Right lobe of liver (tissue), 6 donors: ENCODE measurements around the gene HOXD9. TPM values are rescaled to one million over a fixed set of nuclear protein-coding genes. Genes with fewer than 3 reads are reported as not detected.

Experiments
- ATAC-seq, 4 donors: fragments of 200-7000 bp; cut with Tn5 transposase; one replicate each; pipeline ENCODE4 v1.9.1; 2020; ENCODE audit warnings: mild to moderate bottlenecking in 4 of 4, moderate library complexity in 4 of 4
- DNase-seq, 3 donors: peaks; one replicate each; pipeline ENCODE4 v3.0.0-alpha.2; 2020
- H3K27ac ChIP-seq, 3 donors: fragments of 200-600 bp; one replicate each; pipeline ENCODE4 v1.8.0; 2022
- H3K27me3 ChIP-seq, 2 donors: fragments of 200-600 bp; one replicate each; pipeline ENCODE4 v1.8.0; 2022
- H3K36me3 ChIP-seq, 4 donors: fragments of 200-600 bp; sonication (generic) in 1 of 4; one replicate each; pipeline versions ENCODE4 v1.5.1 to v1.8.0; 2017 to 2022; ENCODE audit warnings: control low read depth in 1 of 4
- H3K4me1 ChIP-seq, 4 donors: fragments of 200-600 bp; sonication (generic) in 1 of 4; one replicate each; pipeline versions ENCODE4 v1.5.1 to v1.8.0; 2017 to 2022; ENCODE audit warnings: control low read depth in 1 of 4
- H3K4me3 ChIP-seq, 3 donors: fragments of 200-600 bp; one replicate each; pipeline ENCODE4 v1.8.0; 2022
- H3K9me3 ChIP-seq, 4 donors: fragments of 200-600 bp; sonication (generic) in 1 of 4; one replicate each; pipeline versions ENCODE4 v1.5.1 to v1.8.0; 2017 to 2022; ENCODE audit warnings: control low read depth in 1 of 4
- POLR2A ChIP-seq: fragments of 450-650 bp; IDR thresholded peaks from one replicate; pipeline ENCODE4 v1.6.1; 2017; ENCODE audit warnings: antibody characterized with exemption, mild to moderate bottlenecking
- WGBS: methylation state at CpG from one replicate; pipeline ENCODE4 v1.1.6; 2018; ENCODE audit warnings: low coverage, low lambda C conversion rate; ENCODE audit not compliant: insufficient coverage; ENCODE audit errors: missing lambda C conversion rate; 5-methylcytosine and 5-hydroxymethylcytosine counted together
- intact Hi-C, 2 donors: fragments of 100-400 bp; cut with DNase I; formaldehyde crosslinking; loops; one replicate each; pipeline versions ENCODE4 v1.11.2 to v1.14.1; 2022
- total RNA-seq, 6 experiments: library from RNA; depleted of rRNA in 2 of 6; stranded (reverse); fragments of >200 nt in 2 of 6; fragmentation: NEBNext Ultra II Directional in 3 of 6; extraction: Animal tissue kit (Norgen Biotek cat#: 25700) in 3 of 6; gene quantifications; one replicate each; pipeline versions ENCODE4 v1.1.0 to v1.2.4, GENCODE V29; 2016 to 2023
- TF ChIP-seq, protein P1 (sequence below), 4 donors: fragments of 200-600 bp in 3 of 4; fragments of 450-650 bp in 1 of 4; IDR thresholded peaks; one replicate each; pipeline versions ENCODE4 v1.5.1 to v1.8.0; 2016 to 2022; ENCODE audit warnings: antibody characterized with exemption in 4 of 4, mild to moderate bottlenecking in 2 of 4
- donor health status: DM: no; HTN: yes; CAD: no.
- donor health status: DM: no; HTN: no; CAD: no.
- donor health status: DM: no; HTN: no; CAD: no.
- donor health status: DM: no; HTN: yes; CAD: no.
- donor health status: DM: no; HTN: yes; CAD: no.

Gene HOXD9
- total RNA-seq, 6 experiments from 2014 or later: 0.25 TPM; not detected in 5

DNA sequence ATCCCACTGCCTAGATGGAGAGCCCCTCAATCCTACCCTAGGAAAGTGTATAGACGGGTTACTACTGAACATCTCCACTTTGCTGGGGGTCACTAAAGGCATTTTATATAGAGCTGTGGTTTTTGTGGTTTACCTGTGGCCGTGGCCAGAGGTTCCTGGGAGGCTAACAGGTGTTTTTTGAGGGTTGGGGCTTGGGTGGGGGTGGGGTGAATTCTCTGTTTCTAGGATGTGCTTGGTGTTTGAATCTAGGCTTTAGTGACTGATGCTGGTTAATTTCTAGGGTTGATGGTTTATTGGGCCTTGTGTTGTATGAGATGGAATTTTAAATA lies 14.7 kb downstream of the HOXD9 start:
- Histone ChIP-seq H3K4me3 (no peak overlapping the region), H3K9me3 (no peaks in the 10 kb centered on the region), H3K4me1 (peaks cover 0 to 14% (median 2%) of the 10 kb centered on the region in 4 donors), H3K27ac (no peak overlapping the region), H3K27me3 (peaks cover 35 to 62% of the 10 kb centered on the region in 2 donors), H3K36me3 (no peaks in the 10 kb centered on the region)
- intact Hi-C loops: no loop called here
- ATAC-seq (no peak), DNase-seq (no peak)
- no peak for TF ChIP-seq POLR2A
- TF ChIP-seq, protein P1, sequence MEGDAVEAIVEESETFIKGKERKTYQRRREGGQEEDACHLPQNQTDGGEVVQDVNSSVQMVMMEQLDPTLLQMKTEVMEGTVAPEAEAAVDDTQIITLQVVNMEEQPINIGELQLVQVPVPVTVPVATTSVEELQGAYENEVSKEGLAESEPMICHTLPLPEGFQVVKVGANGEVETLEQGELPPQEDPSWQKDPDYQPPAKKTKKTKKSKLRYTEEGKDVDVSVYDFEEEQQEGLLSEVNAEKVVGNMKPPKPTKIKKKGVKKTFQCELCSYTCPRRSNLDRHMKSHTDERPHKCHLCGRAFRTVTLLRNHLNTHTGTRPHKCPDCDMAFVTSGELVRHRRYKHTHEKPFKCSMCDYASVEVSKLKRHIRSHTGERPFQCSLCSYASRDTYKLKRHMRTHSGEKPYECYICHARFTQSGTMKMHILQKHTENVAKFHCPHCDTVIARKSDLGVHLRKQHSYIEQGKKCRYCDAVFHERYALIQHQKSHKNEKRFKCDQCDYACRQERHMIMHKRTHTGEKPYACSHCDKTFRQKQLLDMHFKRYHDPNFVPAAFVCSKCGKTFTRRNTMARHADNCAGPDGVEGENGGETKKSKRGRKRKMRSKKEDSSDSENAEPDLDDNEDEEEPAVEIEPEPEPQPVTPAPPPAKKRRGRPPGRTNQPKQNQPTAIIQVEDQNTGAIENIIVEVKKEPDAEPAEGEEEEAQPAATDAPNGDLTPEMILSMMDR (IDR thresholded peaks at IDR 0.05): no peak
- 0% methylated on average over 1 of the region's 2 CpGs for WGBS

DNA sequence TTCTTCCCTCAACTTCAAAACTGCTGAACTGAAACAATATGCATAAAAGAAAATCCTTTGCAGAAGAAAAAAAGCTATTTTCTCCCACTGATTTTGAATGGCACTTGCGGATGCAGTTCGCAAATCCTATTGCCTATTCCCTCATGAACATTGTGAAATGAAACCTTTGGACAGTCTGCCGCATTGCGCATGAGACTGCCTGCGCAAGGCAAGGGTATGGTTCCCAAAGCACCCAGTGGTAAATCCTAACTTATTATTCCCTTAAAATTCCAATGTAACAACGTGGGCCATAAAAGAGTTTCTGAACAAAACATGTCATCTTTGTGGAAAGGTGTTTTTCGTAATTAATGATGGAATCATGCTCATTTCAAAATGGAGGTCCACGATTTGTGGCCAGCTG lies 15.4 kb downstream of the HOXD9 start:
- DNase-seq (no peak), ATAC-seq (peak; percentile 28 to 55 (median 45))
- no peak for TF ChIP-seq POLR2A
- TF ChIP-seq, protein P1 (IDR thresholded peaks at IDR 0.05): no peak
- 17% methylated on average over 8 of the region's 8 CpGs for WGBS
- no peak overlapping the region for H3K27ac ChIP-seq
- H3K4me1 ChIP-seq: peaks cover 0 to 9% (median 2%) of the 10 kb centered on the region in 4 donors
- intact Hi-C loops: no loop called here
- H3K27me3 ChIP-seq: peaks cover 32 to 55% of the 10 kb centered on the region in 2 donors
- no peak overlapping the region for H3K4me3 ChIP-seq
- no peaks in the 10 kb centered on the region for H3K9me3 ChIP-seq
- no peaks in the 10 kb centered on the region for H3K36me3 ChIP-seq

DNA sequence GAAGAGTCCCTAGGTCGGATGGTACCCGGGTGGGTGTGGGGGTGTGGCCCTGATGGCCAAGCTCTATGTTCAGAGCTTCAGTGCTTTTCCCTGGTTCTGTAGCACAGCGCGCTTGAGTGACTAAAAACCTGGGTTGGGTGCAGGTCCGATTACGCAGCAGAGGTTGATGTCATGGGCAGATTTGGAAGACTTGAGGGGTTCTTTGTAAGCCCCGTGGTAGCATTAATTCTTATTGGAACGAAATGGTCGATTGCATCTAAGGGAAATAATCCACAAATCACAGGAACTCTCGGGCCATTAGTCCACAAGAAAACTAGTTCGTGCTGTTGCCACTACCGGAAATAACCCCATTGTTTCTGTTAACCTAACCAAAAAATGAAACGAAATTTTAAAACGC lies 16.0 kb downstream of the HOXD9 start:
- WGBS: 8% methylated on average over 12 of the region's 14 CpGs
- TF ChIP-seq, protein P1 (IDR thresholded peaks at IDR 0.05): no peak
- no peak for TF ChIP-seq POLR2A
- DNase-seq: no peak

DNA sequence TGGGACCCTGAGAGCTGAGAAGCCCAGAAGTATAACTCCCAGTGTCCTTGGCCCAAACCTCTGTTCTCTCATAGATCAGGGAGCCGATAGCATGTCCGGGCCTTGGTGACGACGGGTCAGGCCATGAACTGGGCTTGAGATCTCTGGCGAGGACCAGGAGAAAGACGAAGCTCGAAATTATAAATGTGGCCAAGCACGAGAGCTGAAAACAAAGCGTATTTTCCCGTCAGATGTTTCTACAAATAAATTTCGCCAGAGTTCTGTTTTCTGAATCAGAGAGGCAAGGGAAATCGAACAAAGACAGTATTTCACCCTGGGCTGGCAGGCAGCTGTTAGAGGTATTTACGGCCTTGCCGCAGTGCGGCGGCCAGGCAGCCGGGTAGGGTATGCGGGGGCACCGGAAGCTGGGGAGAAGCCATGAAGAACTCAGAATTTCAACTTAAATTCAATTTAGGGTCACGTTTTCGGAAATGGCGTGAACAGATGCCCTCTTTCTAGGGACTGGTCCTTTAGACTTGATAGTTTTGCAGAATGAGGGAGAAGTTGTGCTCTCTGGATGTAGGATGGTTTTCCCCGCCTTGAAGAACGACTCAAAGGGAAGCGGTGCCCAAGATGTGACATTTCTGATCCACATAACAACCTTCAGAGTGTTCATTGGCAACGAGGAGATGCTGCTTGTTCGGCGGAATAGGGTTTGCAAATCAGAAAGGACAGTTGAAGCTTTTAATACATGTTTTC lies 16.6 kb downstream of the HOXD9 start:
- Histone ChIP-seq H3K9me3 (no peaks in the 10 kb centered on the region), H3K27me3 (peaks cover 27 to 43% of the 10 kb centered on the region in 2 donors), H3K4me1 (peaks cover 0 to 9% (median 2%) of the 10 kb centered on the region in 4 donors), H3K36me3 (no peaks in the 10 kb centered on the region), H3K27ac (no peak overlapping the region), H3K4me3 (no peak overlapping the region)
- intact Hi-C loops: no loop called here
- TF ChIP-seq, protein P1 (IDR thresholded peaks at IDR 0.05): no peak
- no peak for TF ChIP-seq POLR2A
- ATAC-seq (no peak), DNase-seq (no peak)
- whole genome bisulfite sequencing: 11% methylated on average over 28 of the region's 28 CpGs

More for the DNA sequence above, 16.0 kb downstream of the HOXD9 start:
- ATAC-seq: no peak
- H3K27ac ChIP-seq: no peak overlapping the region
- intact Hi-C loops: no loop called here
- H3K9me3 ChIP-seq: no peaks in the 10 kb centered on the region
- H3K4me1 ChIP-seq: peaks cover 0 to 9% (median 2%) of the 10 kb centered on the region in 4 donors
- peaks cover 27 to 49% of the 10 kb centered on the region in 2 donors for H3K27me3 ChIP-seq
- no peak overlapping the region for H3K4me3 ChIP-seq
- no peaks in the 10 kb centered on the region for H3K36me3 ChIP-seq
